Measurements from ENCODE around the gene EPHA2. TPM values are rescaled to one million over a fixed set of nuclear protein-coding genes. Genes with fewer than 3 reads are reported as not detected.

Gene EPHA2
- total RNA-seq, 2 experiments from 2014 or later, result 0.15 TPM; not detected in 1

- TF ChIP-seq EZH2phosphoT487 (IDR thresholded peaks at IDR 0.05; ENCODE audit: borderline replicate concordance, low read depth, low read length) (no peak), CTCF (conservative IDR thresholded peaks at IDR 0.05; ENCODE audit: low read length) (no peak)
- Histone ChIP-seq H4K20me1 (ENCODE audit: insufficient read depth, low read length) (no peaks in the 10 kb centered on the region), H3K36me3 (ENCODE audit: insufficient read depth, low read length) (no peaks in the 10 kb centered on the region), H3K9me3 (ENCODE audit: low read length) (no peaks in the 10 kb centered on the region), H3K9me2 (ENCODE audit: insufficient read depth, low read length) (no peaks in the 10 kb centered on the region), H3K4me3 (ENCODE audit: low read depth, low read length, poor library complexity, severe bottlenecking) (no peak overlapping the region), H3K4me1 (ENCODE audit: insufficient read depth, low read length, poor library complexity, severe bottlenecking) (no peaks in the 10 kb centered on the region), H2AFZ (ENCODE audit: low read length) (no peak overlapping the region), H3K4me2 (ENCODE audit: low read length) (no peak overlapping the region), H3K79me2 (ENCODE audit: insufficient read depth, low read depth, low read length) (no peaks in the 10 kb centered on the region), H3K27ac (ENCODE audit: low read depth, low read length, poor library complexity, severe bottlenecking) (no peak overlapping the region)
- ChIA-PET POLR2A (no interaction called here), CTCF (ENCODE audit: unreplicated experiment) (no interaction called here)
- no peak for DNase-seq (ENCODE audit: low spot score)
- intact Hi-C loops (cut with micrococcal nuclease; ENCODE audit: unreplicated experiment), result no loop called here
- no TSS peak for BruUV-seq (replicated peaks)
These were observed 39.2 kb downstream of the EPHA2 start for GRCh38 chr1:16116625-16117024.

- H3K9me2 ChIP-seq (ENCODE audit: insufficient read depth, low read length), result no peaks in the 10 kb centered on the region
- BruUV-seq (replicated peaks), result no TSS peak
- POLR2A ChIA-PET, result no interaction called here
- H2AFZ ChIP-seq (ENCODE audit: low read length), result no peak overlapping the region
- H3K4me2 ChIP-seq (ENCODE audit: low read length), result no peak overlapping the region
- H3K79me2 ChIP-seq (ENCODE audit: insufficient read depth, low read depth, low read length), result no peaks in the 10 kb centered on the region
- H4K20me1 ChIP-seq (ENCODE audit: insufficient read depth, low read length), result no peaks in the 10 kb centered on the region
- H3K4me3 ChIP-seq (ENCODE audit: low read depth, low read length, poor library complexity, severe bottlenecking), result no peak overlapping the region
- H3K36me3 ChIP-seq (ENCODE audit: insufficient read depth, low read length), result no peaks in the 10 kb centered on the region
- intact Hi-C loops (cut with micrococcal nuclease; ENCODE audit: unreplicated experiment), result no loop called here
- H3K27ac ChIP-seq (ENCODE audit: low read depth, low read length, poor library complexity, severe bottlenecking), result no peak overlapping the region
- CTCF ChIA-PET (ENCODE audit: unreplicated experiment), result no interaction called here
- no peak for DNase-seq (ENCODE audit: low spot score)
- no peak for TF ChIP-seq EZH2phosphoT487 (IDR thresholded peaks at IDR 0.05; ENCODE audit: borderline replicate concordance, low read depth, low read length)
- no peak for TF ChIP-seq CTCF (conservative IDR thresholded peaks at IDR 0.05; ENCODE audit: low read length)
- H3K9me3 ChIP-seq (ENCODE audit: low read length), result no peaks in the 10 kb centered on the region
- no peaks in the 10 kb centered on the region for H3K4me1 ChIP-seq (ENCODE audit: insufficient read depth, low read length, poor library complexity, severe bottlenecking)
These were observed 39.9 kb downstream of the EPHA2 start for GRCh38 chr1:16116002-16116401.

GRCh38 chr1:16115468-16115983 is 40.3 kb downstream of the EPHA2 start:
- Histone ChIP-seq H3K4me3 (ENCODE audit: low read depth, low read length, poor library complexity, severe bottlenecking) (no peak overlapping the region), H4K20me1 (ENCODE audit: insufficient read depth, low read length) (no peaks in the 10 kb centered on the region), H3K36me3 (ENCODE audit: insufficient read depth, low read length) (no peaks in the 10 kb centered on the region), H3K79me2 (ENCODE audit: insufficient read depth, low read depth, low read length) (no peaks in the 10 kb centered on the region), H3K4me1 (ENCODE audit: insufficient read depth, low read length, poor library complexity, severe bottlenecking) (no peaks in the 10 kb centered on the region), H3K9me2 (ENCODE audit: insufficient read depth, low read length) (no peaks in the 10 kb centered on the region), H3K9me3 (ENCODE audit: low read length) (no peaks in the 10 kb centered on the region), H2AFZ (ENCODE audit: low read length) (no peak overlapping the region), H3K4me2 (ENCODE audit: low read length) (no peak overlapping the region), H3K27ac (ENCODE audit: low read depth, low read length, poor library complexity, severe bottlenecking) (no peak overlapping the region)
- BruUV-seq (replicated peaks), result no TSS peak
- CTCF ChIA-PET (ENCODE audit: unreplicated experiment), result no interaction called here
- TF ChIP-seq EZH2phosphoT487 (IDR thresholded peaks at IDR 0.05; ENCODE audit: borderline replicate concordance, low read depth, low read length) (no peak), CTCF (conservative IDR thresholded peaks at IDR 0.05; ENCODE audit: low read length) (no peak)
- intact Hi-C loops (cut with micrococcal nuclease; ENCODE audit: unreplicated experiment), result no loop called here
- DNase-seq (ENCODE audit: low spot score), result no peak
- POLR2A ChIA-PET, result no interaction called here

All from OCI-LY7 (cell line).